ENCODE measurements around the gene SCGB1C1.

Gene SCGB1C1

DNA sequence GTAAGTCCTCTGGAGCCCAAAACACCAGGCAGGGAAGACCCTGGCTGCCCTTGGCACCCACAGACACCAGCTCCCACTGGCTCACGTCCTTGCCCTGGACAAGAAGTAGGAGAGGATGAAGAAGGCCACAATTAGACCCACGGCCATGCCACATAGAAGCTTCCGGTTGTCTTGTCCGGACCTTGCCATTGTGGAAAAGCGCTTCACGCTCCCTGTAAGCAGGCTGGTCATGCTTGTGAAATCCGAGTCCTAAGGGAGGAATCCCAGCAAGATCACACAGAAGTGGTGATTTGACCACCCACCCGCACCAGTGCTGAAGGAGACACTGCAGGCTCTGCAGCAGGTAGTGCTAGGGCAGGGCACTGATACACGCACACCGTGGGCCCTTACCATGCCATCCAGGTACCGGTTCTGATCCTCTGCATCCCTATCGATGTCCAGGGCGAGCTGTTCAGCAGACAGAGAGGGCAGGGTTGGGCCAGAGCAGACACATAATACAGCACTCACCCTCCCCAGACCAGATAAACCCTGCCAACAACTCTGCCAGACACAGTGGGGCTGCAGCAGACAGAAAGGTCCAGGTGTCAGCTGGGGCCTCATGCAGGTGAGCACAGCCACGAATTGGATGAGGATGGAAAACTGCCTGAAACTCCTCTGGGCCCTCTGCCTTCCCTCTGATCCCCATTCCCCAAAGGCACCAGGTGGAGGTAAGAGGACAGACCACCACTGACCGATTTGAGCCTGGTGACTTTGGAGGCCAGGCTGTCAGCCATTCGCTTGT lies 12.5 kb downstream of the SCGB1C1 start:
- no peak for TF ChIP-seq GABPA (IDR thresholded peaks at IDR 0.05; ENCODE audit: low read depth)
- TF ChIP-seq SPI1 (IDR thresholded peaks at IDR 0.05; ENCODE audit: borderline replicate concordance, low read depth), result no peak
- no peak for TF ChIP-seq POLR2AphosphoS5 (IDR thresholded peaks at IDR 0.05; ENCODE audit: low read depth)
- TF ChIP-seq, protein P1, sequence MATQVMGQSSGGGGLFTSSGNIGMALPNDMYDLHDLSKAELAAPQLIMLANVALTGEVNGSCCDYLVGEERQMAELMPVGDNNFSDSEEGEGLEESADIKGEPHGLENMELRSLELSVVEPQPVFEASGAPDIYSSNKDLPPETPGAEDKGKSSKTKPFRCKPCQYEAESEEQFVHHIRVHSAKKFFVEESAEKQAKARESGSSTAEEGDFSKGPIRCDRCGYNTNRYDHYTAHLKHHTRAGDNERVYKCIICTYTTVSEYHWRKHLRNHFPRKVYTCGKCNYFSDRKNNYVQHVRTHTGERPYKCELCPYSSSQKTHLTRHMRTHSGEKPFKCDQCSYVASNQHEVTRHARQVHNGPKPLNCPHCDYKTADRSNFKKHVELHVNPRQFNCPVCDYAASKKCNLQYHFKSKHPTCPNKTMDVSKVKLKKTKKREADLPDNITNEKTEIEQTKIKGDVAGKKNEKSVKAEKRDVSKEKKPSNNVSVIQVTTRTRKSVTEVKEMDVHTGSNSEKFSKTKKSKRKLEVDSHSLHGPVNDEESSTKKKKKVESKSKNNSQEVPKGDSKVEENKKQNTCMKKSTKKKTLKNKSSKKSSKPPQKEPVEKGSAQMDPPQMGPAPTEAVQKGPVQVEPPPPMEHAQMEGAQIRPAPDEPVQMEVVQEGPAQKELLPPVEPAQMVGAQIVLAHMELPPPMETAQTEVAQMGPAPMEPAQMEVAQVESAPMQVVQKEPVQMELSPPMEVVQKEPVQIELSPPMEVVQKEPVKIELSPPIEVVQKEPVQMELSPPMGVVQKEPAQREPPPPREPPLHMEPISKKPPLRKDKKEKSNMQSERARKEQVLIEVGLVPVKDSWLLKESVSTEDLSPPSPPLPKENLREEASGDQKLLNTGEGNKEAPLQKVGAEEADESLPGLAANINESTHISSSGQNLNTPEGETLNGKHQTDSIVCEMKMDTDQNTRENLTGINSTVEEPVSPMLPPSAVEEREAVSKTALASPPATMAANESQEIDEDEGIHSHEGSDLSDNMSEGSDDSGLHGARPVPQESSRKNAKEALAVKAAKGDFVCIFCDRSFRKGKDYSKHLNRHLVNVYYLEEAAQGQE (IDR thresholded peaks at IDR 0.05; ENCODE audit: insufficient replicate concordance, low read depth), result no peak
- TF ChIP-seq, protein P2, sequence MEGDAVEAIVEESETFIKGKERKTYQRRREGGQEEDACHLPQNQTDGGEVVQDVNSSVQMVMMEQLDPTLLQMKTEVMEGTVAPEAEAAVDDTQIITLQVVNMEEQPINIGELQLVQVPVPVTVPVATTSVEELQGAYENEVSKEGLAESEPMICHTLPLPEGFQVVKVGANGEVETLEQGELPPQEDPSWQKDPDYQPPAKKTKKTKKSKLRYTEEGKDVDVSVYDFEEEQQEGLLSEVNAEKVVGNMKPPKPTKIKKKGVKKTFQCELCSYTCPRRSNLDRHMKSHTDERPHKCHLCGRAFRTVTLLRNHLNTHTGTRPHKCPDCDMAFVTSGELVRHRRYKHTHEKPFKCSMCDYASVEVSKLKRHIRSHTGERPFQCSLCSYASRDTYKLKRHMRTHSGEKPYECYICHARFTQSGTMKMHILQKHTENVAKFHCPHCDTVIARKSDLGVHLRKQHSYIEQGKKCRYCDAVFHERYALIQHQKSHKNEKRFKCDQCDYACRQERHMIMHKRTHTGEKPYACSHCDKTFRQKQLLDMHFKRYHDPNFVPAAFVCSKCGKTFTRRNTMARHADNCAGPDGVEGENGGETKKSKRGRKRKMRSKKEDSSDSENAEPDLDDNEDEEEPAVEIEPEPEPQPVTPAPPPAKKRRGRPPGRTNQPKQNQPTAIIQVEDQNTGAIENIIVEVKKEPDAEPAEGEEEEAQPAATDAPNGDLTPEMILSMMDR (IDR thresholded peaks at IDR 0.05; ENCODE audit: insufficient read depth, low read length), result no peak
- H3K4me3 ChIP-seq (replicated peaks; ENCODE audit: insufficient read depth, low read length), result no peak overlapping the region

DNA sequence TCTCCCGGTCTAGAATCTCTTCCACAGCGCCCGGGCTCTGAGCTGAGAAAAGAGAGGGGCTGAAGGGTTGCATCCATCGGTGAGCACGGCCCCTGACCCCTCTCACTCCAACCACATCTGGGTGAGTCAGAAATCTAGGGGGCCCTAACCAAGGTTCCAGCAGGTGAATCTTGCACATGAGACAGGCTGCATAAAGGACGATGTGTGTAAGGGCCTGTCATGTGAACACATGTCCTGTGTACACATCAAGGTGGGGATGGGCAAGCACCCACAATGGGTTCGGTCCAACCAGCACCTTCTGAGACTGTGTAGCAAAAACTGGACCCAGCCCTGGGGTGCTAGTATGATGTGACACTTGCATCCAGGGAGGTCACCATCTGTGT lies 13.1 kb downstream of the SCGB1C1 start:
- no peaks in the 10 kb centered on the region for H3K27me3 ChIP-seq (ENCODE audit: insufficient read depth, poor library complexity, severe bottlenecking)
- peak overlapping the region; percentile 99 for H3K27ac ChIP-seq (replicated peaks)
- no peak for TF ChIP-seq POLR2AphosphoS5 (IDR thresholded peaks at IDR 0.05; ENCODE audit: low read depth)
- TF ChIP-seq, protein P1 (IDR thresholded peaks at IDR 0.05; ENCODE audit: insufficient replicate concordance, low read depth), result no peak
- TF ChIP-seq, protein P2 (IDR thresholded peaks at IDR 0.05; ENCODE audit: insufficient read depth, low read length), result no peak
- TF ChIP-seq GABPA (IDR thresholded peaks at IDR 0.05; ENCODE audit: low read depth), result no peak
- H3K4me3 ChIP-seq (replicated peaks; ENCODE audit: insufficient read depth, low read length), result peak overlapping the region; percentile 88
- no peak for DNase-seq (ENCODE audit: low read depth in 1 of 2, low spot score in 1 of 2)

More for the DNA sequence above, 12.5 kb downstream of the SCGB1C1 start:
- no peaks in the 10 kb centered on the region for H3K27me3 ChIP-seq (ENCODE audit: insufficient read depth, poor library complexity, severe bottlenecking)
- H3K27ac ChIP-seq (replicated peaks), result no peak overlapping the region
- DNase-seq (ENCODE audit: low read depth in 1 of 2, low spot score in 1 of 2), result no peak

DNA sequence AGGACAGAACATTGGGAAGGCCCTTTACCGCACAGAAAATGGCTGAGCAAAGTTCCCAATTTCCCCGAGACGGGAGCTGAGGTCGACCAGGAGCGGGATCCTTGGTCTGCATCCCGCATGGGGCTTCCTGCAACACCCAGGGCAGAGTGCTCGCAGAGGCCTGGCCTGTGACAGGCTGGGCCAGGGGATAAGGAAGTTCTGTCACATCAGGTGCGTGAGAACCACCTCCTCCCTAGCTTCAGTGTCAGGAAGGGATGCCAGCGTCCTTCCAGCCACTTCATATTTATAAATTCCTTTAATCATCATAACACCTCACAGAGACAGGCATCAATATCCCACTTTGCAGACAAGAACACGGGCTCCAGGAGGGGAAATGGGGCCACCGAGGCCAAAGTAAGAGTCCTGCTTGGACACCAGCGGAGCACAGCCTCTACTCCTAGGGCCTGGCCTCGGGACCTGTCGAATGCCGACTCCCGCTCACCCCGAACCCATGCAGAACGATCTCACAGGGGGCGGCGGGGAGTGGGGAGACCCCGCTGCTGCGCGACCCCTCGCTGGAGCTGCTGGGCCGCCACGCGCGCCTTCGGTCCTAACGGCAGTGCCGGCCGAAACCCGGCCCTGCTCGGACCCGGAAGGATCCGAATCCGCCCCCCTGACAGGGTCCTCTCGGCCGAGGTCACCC lies 13.8 kb downstream of the SCGB1C1 start:
- peak in 1 of 2 experiments; percentile 63 for DNase-seq (ENCODE audit: low read depth in 1 of 2, low spot score in 1 of 2)
- TF ChIP-seq, protein P1 (IDR thresholded peaks at IDR 0.05; ENCODE audit: insufficient replicate concordance, low read depth), result no peak
- no peak for TF ChIP-seq GABPA (IDR thresholded peaks at IDR 0.05; ENCODE audit: low read depth)
- TF ChIP-seq POLR2AphosphoS5 (IDR thresholded peaks at IDR 0.05; ENCODE audit: low read depth), result no peak
- no peak for TF ChIP-seq SPI1 (IDR thresholded peaks at IDR 0.05; ENCODE audit: borderline replicate concordance, low read depth)
- TF ChIP-seq, protein P2 (IDR thresholded peaks at IDR 0.05; ENCODE audit: insufficient read depth, low read length), result no peak
- H3K27me3 ChIP-seq (ENCODE audit: insufficient read depth, poor library complexity, severe bottlenecking), result no peaks in the 10 kb centered on the region
- peak overlapping the region; percentile 88 for H3K4me3 ChIP-seq (replicated peaks; ENCODE audit: insufficient read depth, low read length)
- peak overlapping the region; percentile 99 for H3K27ac ChIP-seq (replicated peaks)

All from HL-60 (cell line).